GM21528 (cell line): ENCODE results near the gene VDAC1.
"Not testable (repeated sequence)": the region's sequence is repeated elsewhere in the genome, so short reads cannot be mapped to it uniquely, and the experiment has no call there.

Experiments used
- ATAC-seq: cut with Tn5 transposase; IDR thresholded peaks from one replicate; pipeline ENCODE4 v1.9.1; 2021; ENCODE audit warnings: mild to moderate bottlenecking, moderate library complexity; ENCODE audit not compliant: unreplicated experiment, low FRiP score

The VDAC1 gene

DNA sequence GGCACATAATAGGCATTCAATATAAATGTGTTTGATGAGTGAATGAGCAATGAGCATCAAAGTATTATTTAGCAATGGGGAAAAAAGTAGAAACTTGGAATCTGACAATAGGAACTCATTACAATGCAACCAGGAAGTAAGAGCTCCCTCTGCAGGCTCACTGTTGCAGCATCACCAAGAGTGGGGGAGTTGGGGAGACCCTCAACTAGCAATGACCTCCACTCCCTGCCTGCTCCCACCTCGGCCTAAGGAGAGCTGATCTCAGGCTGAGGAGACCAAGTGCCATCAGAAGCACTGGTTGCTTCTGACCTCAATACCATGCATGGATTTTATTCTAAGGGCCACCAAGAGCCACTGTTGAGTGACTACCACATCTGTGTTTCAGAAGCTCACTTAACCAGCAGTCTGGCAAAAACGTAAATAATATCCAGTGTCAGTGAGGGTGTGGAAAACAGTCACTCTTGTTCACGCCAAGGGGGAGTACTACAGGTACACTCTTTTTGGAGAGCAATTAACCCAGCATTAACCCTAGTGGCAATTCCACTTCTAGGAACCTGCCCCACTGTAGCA is 8.0 kb downstream of the VDAC1 start:
- no peak for ATAC-seq

GRCh38 chr5:133995883-133996563 is 8.8 kb downstream of the VDAC1 start:
- no peak for ATAC-seq

GRCh38 chr5:133995341-133995740 is 9.4 kb downstream of the VDAC1 start:
- ATAC-seq = no peak

DNA sequence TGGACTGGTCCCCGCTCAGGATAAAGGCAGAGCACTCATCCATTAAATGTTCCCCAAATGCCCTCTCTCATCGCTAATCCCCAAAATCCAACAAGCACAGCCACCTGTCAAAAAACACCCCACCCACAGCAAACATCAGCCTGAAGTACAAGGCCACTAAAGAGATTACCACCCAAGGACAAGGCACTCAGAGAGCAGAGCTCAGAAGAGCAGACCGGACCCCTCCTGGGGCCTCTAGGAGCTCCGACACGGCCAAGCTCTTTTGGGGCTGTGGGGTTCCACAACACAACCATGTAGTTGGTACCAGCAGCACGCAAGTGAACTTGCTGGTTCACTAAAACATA is 9.8 kb downstream of the VDAC1 start:
- no peak for ATAC-seq

GRCh38 chr5:133994297-133994989 is 10.3 kb downstream of the VDAC1 start:
- no peak for ATAC-seq

- ATAC-seq = no peak
Measured at GRCh38 chr5:133993185-133993936, 11.4 kb downstream of the VDAC1 start.

DNA sequence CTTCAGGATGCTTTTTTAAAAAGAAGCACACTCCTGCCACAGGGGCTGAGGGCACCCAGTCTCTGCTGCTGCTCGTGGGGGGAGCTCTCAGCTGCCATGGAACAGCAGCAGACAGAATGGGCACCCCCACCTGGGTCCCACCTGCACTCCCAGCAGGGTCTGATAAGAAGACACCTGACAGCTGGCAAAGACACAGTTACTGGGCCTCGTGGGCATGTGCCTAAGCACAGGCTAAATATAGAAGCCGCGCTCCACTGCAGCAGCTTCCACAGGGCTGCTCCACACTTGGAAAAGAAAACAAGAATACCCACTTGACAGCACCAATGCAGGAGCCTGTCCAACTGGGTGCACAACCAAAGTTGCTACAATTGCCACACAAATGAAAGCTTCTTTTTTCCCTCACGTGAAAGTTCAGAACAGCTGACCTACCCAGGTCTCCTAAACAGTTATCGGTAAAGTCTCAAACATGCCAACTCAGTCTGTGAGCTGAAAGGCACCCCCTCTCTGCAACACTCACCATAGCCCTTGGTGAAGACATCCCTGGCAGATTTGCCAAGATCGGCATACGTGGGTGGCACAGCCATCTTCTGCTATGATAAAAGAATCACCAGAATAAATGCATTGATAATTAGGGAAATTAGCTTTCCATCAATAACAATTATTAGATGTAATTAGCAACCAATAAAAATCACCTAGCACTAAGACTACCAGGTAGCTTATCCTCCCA is 12.2 kb downstream of the VDAC1 start:
- no peak for ATAC-seq

- no peak for ATAC-seq
Measured at GRCh38 chr5:133991171-133991910, 13.4 kb downstream of the VDAC1 start.

DNA sequence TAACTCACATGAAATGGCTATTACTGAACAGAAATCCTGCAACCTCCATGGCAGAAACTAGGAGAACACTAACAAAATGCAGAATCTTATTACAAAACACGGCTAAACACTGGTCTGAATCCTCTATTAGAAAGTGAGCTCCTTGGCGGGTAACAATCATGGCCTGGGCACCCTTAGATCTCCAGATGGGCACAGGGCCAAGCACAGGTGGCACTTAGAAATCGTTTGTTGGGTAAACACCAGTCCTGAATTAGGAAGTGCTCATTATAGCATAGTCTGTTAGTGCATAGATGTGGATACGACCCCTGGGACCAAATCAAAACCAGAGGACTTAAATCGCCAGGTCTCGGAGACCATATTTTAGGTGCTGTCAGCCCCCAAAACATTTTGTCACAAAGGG is 14.4 kb downstream of the VDAC1 start:
- no peak for ATAC-seq

DNA sequence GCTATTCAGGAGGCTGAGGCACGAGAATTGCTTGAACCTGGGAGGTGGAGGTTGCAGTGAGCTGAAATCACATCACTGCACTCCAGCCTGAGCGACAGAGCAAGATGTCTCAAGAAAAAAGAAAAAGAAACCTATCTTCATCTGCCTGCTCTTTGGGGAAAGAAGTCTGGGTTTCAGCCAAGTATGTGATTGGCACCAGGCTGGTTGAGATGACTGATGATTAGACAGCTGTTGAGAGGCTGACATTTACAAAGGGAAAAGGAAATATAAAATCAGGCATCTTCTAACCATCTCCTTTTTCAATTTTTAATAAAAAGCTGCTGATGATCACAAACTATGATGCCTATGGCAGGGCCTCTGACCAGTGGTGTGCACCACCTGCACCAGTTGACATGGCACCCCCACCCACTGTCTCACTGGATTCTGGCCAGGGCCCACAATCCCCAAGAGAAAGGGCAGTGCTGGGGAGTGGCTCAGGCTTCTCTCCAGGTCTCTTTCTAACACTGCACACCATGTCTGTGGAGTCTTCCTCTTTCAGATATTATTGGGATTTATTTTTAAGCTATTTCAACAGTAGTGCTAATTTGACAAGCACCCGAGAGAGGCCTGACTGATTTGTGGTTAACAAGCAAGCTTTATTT is 19.1 kb downstream of the VDAC1 start:
- no peak for ATAC-seq

GRCh38 chr5:133983674-133984073 is 21.1 kb downstream of the VDAC1 start:
- no peak for ATAC-seq

DNA sequence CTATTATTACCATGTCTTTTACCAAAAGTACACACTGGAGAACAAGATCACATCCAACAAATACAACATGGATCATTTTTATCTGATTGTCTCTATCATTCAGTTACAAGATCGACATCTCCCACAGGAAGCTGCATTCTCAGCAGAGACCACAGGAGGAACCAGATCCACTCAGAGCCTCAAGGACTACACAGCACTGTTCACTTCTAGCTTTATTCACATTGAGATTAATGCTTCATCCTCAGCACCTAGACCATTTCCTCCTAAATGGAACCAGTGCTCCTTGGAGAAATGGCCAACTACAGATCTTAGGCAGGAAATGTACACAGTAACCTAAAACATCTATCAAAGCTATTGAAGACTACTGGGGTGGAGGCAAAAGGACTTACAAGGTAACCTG is 23.1 kb downstream of the VDAC1 start:
- ATAC-seq = no peak

- no peak for ATAC-seq
Measured at GRCh38 chr5:133980652-133981051, 24.1 kb downstream of the VDAC1 start.

DNA sequence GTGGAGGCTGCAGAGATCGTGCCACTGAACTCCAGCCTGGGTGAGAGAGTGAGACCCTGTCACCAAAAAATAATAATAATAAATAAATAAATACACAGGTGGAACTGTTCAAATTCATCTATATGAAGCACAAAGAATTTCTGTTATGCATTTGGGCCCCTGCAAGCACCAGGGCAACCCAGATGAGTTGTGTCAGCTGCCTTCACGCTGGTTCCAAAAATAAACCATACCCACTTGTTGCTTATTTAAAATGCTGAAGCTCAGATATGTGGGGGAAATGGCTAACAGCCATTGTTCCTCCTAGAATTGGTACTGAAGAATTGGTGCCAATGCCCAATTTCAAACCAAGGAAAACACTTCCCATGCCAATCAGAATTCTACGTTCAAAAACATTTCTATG is 25.8 kb downstream of the VDAC1 start:
- ATAC-seq = no peak

DNA sequence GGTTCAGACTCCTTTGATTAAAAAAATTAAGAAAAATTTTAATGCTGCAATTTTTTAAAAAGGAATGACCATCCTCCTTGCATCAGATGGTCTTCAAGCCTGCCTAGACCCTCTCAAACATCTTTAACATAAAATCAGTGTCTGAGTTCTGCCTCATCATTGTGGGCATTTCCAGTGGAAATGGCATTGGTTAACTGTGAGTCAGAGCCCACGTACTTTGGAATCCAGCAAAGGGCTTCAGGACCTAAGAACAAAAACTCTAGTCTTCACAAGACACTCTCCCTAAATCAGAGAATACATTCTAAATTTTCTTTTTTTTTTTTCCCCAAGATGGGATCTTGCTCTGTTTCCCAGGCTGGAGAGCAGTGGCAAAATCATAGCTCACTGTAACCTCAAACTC is 26.9 kb downstream of the VDAC1 start:
- ATAC-seq = no peak

- no peak for ATAC-seq
Measured at GRCh38 chr5:133977161-133977787, 27.5 kb downstream of the VDAC1 start.

GRCh38 chr5:133975546-133975945 is 29.2 kb downstream of the VDAC1 start:
- ATAC-seq = not testable (repeated sequence)

DNA sequence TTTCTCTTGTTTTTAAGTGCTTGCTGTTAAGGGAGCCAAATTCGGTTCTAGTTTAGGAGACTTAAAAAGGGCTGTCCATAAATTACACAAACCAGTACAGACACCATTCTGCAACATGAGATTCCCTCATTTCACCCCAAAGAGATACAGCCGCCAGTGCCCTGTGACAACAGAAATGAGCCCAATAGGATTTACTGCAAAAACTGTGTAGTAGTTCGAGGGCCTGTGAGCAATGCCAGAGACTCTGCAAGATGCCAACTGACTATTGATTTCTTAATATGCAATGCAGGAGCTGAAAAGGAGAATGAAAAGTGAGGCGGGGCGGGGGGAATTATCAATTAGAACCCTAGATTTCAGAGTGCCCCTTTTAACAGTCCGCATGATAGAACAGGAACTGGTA is 30.6 kb downstream of the VDAC1 start:
- no peak for ATAC-seq

- no peak for ATAC-seq
Measured at GRCh38 chr5:133970325-133970909, 34.4 kb downstream of the VDAC1 start.
